HL-60/S4 treated with phorbol 12-myristate 13-acetate at 8.2 ng/mL for 4 days and 3 days (cell line): ENCODE results near the gene AJAP1.

Experiments used
- in situ Hi-C: fragments of 300-500 bp; cut with MboI; formaldehyde crosslinking; loops from 2 replicates; pipeline ENCODE4 v1.15.0; 2022; ENCODE audit warnings: low sequenced_read_pairs

The AJAP1 gene

GRCh38 chr1:4630561-4630960, 23.8 kb upstream of the AJAP1 start:
- in situ Hi-C loops: no loop called here

GRCh38 chr1:4631321-4631720, 23.1 kb upstream of the AJAP1 start:
- in situ Hi-C loops: no loop called here

- in situ Hi-C loops: no loop called here
Measured at GRCh38 chr1:4633346-4633745, 21.1 kb upstream of the AJAP1 start.

GRCh38 chr1:4634156-4634792, 20.1 kb upstream of the AJAP1 start:
- in situ Hi-C loops: no loop called here

- in situ Hi-C loops: no loop called here
Measured at GRCh38 chr1:4634793-4635406, 19.5 kb upstream of the AJAP1 start.

- in situ Hi-C loops: no loop called here
Measured at GRCh38 chr1:4636186-4636585, 18.2 kb upstream of the AJAP1 start.

GRCh38 chr1:4636644-4637380, 17.6 kb upstream of the AJAP1 start:
- in situ Hi-C loops: no loop called here

GRCh38 chr1:4637616-4638344, 16.6 kb upstream of the AJAP1 start:
- in situ Hi-C loops: no loop called here

GRCh38 chr1:4638345-4638729, 16.1 kb upstream of the AJAP1 start:
- in situ Hi-C loops: no loop called here

- in situ Hi-C loops: no loop called here
Measured at GRCh38 chr1:4640931-4641330, 13.5 kb upstream of the AJAP1 start.

GRCh38 chr1:4647391-4647790, 7.0 kb upstream of the AJAP1 start:
- in situ Hi-C loops: no loop called here

GRCh38 chr1:4648657-4649056, 5.8 kb upstream of the AJAP1 start:
- in situ Hi-C loops: no loop called here

- in situ Hi-C loops: no loop called here
Measured at GRCh38 chr1:4650481-4650880, 3.9 kb upstream of the AJAP1 start.

GRCh38 chr1:4650981-4651380, 3.4 kb upstream of the AJAP1 start:
- in situ Hi-C loops: no loop called here

- in situ Hi-C loops: no loop called here
Measured at GRCh38 chr1:4652631-4653327, 1.6 kb upstream of the AJAP1 start.

- in situ Hi-C loops: no loop called here
Measured at GRCh38 chr1:4653328-4653660, 1.1 kb upstream of the AJAP1 start.

GRCh38 chr1:4654764-4655673, 610 bp downstream of the AJAP1 start:
- in situ Hi-C loops: no loop called here

- in situ Hi-C loops: no loop called here
Measured at GRCh38 chr1:4655674-4656532, 1.5 kb downstream of the AJAP1 start.

GRCh38 chr1:4656533-4657140, 2.2 kb downstream of the AJAP1 start:
- in situ Hi-C loops: no loop called here
